H1 (cell line): Measurements from ENCODE around the gene IDI1. TPM values are rescaled to one million over a fixed set of nuclear protein-coding genes. Genes with fewer than 3 reads are reported as not detected.

Experiments used
- CTCF ChIA-PET: fragments of 300-600 bp; sonication (Branson Sonifier 250); formaldehyde crosslinking; loops from one replicate; lab custom pipeline; 2021; ENCODE audit not compliant: partially characterized antibody; lab: Charles Lee
- POLR2A ChIA-PET: fragments of 300-600 bp; sonication (Branson Sonifier 250); formaldehyde crosslinking; loops from one replicate; lab custom pipeline; 2021; ENCODE audit warnings: inconsistent platforms; ENCODE audit not compliant: partially characterized antibody; lab: Charles Lee
- DNase-seq, 2 experiments: peaks; one replicate each; pipeline versions ENCODE4 v3.0.0 to v3.0.0-alpha.2; 2010 to 2022; ENCODE audit warnings: low spot score in 2 of 2, low read depth in 1 of 2, mixed read lengths in 1 of 2
- FAIRE-seq: peaks from 2 replicates; lab custom pipeline; 2011; peaks lifted over from hg19 to GRCh38; lab: Jason Lieb, UNC
- H2AFZ ChIP-seq: 2 replicates; pipeline ENCODE4 v1.8.1; 2012; ENCODE audit warnings: low read length, inconsistent platforms
- H2AK5ac ChIP-seq: 2 replicates; pipeline ENCODE4 v1.6.1; 2013; ENCODE audit warnings: low read depth, low read length
- H2BK120ac ChIP-seq: replicated peaks from 2 replicates; pipeline ENCODE3; 2013; ENCODE audit warnings: low read depth, low read length, inconsistent platforms
- H2BK12ac ChIP-seq: 2 replicates; pipeline ENCODE4 v1.6.1; 2013; ENCODE audit warnings: low read depth, low read length
- H2BK15ac ChIP-seq: 2 replicates; pipeline ENCODE4 v1.6.1; 2013; ENCODE audit warnings: low read length
- H2BK20ac ChIP-seq: 2 replicates; pipeline ENCODE4 v1.6.1; 2013; ENCODE audit warnings: low read length
- H2BK5ac ChIP-seq: 2 replicates; pipeline ENCODE4 v1.6.1; 2013; ENCODE audit warnings: low read depth, low read length
- H3K14ac ChIP-seq: 2 replicates; pipeline ENCODE4 v1.6.1; 2013; ENCODE audit warnings: inconsistent platforms; ENCODE audit not compliant: insufficient read length
- H3K18ac ChIP-seq: 2 replicates; pipeline ENCODE4 v1.6.1; 2013; ENCODE audit warnings: low read length; ENCODE audit errors: extremely low read depth
- H3K23ac ChIP-seq: 2 replicates; pipeline ENCODE4 v1.6.1; 2013; ENCODE audit warnings: inconsistent platforms; ENCODE audit not compliant: insufficient read length
- H3K23me2 ChIP-seq: 2 replicates; pipeline ENCODE4 v1.6.1; 2013; ENCODE audit warnings: low read depth, low read length
- H3K27ac ChIP-seq: 2 replicates; pipeline ENCODE4 v1.6.1; 2011; ENCODE audit warnings: low read depth, low read length, inconsistent platforms
- H3K27me3 ChIP-seq, 4 experiments: replicated peaks in 1 of 4; 1 replicate in 1 of 4; 2 replicates in 3 of 4; pipeline versions ENCODE4 v1.6.1 to v1.8.1; 2011 to 2013; ENCODE audit warnings: low read length in 3 of 4, mild to moderate bottlenecking in 3 of 4, inconsistent platforms in 2 of 4, mixed read lengths in 2 of 4, moderate library complexity in 1 of 4; ENCODE audit not compliant: control insufficient read depth in 3 of 4, insufficient read depth in 3 of 4; ENCODE audit errors: extremely low read depth in 1 of 4
- H3K36me3 ChIP-seq, 4 experiments: 2 replicates each; pipeline versions ENCODE4 v1.6.1 to v1.8.1; 2011 to 2013; ENCODE audit warnings: mild to moderate bottlenecking in 4 of 4, low read length in 3 of 4, moderate library complexity in 2 of 4, control low read depth in 1 of 4, inconsistent platforms in 1 of 4; ENCODE audit not compliant: insufficient read depth in 4 of 4, control insufficient read depth in 2 of 4
- H3K4ac ChIP-seq: replicated peaks from 2 replicates; pipeline ENCODE3; 2013; ENCODE audit warnings: low read length, low read depth, mixed read lengths, inconsistent platforms; ENCODE audit not compliant: insufficient read length
- H3K4me1 ChIP-seq, 4 experiments: replicated peaks in 1 of 4; 1 replicate in 1 of 4; 2 replicates in 3 of 4; pipeline versions ENCODE4 v1.6.1 to v1.8.1; 2011 to 2013; ENCODE audit warnings: low read length in 3 of 4, inconsistent platforms in 2 of 4, mixed read lengths in 1 of 4; ENCODE audit not compliant: insufficient read depth in 4 of 4, control insufficient read depth in 3 of 4
- H3K4me2 ChIP-seq, 2 experiments: 2 replicates each; pipeline versions ENCODE4 v1.6.1 to v1.8.1; 2011 to 2013; ENCODE audit warnings: low read depth in 2 of 2, low read length in 2 of 2, control low read depth in 1 of 2, inconsistent platforms in 1 of 2, mild to moderate bottlenecking in 1 of 2; ENCODE audit not compliant: insufficient read depth in 1 of 2
- H3K4me3 ChIP-seq, 4 experiments: fragments of 200-600, 300-600 bp in 1 of 4; sonication (generic), shearing (Covaris generic), sonication (Bioruptor Twin) in 1 of 4; 2 replicates each; pipeline versions ENCODE4 v1.5.1 to v1.8.1; 2011 to 2016; ENCODE audit warnings: low read length in 4 of 4, low read depth in 3 of 4, control low read depth in 2 of 4, inconsistent platforms in 2 of 4, mild to moderate bottlenecking in 2 of 4, mixed read lengths in 1 of 4, moderate library complexity in 1 of 4; ENCODE audit not compliant: insufficient read depth in 2 of 4; ENCODE audit errors: extremely low read depth in 1 of 4
- H3K56ac ChIP-seq: replicated peaks from 2 replicates; pipeline ENCODE3; 2013; ENCODE audit warnings: low read depth, mild to moderate bottlenecking, mixed read lengths, low read length, inconsistent platforms; ENCODE audit not compliant: insufficient read length
- H3K79me1 ChIP-seq: 2 replicates; pipeline ENCODE4 v1.6.1; 2013; ENCODE audit warnings: low read depth, low read length, control low read depth
- H3K79me2 ChIP-seq, 2 experiments: 2 replicates each; pipeline versions ENCODE4 v1.6.1 to v1.8.1; 2012 to 2013; ENCODE audit warnings: low read length in 2 of 2, mild to moderate bottlenecking in 2 of 2, inconsistent platforms in 1 of 2; ENCODE audit not compliant: insufficient read depth in 2 of 2, control insufficient read depth in 1 of 2
- H3K9ac ChIP-seq, 4 experiments: replicated peaks in 1 of 4; 1 replicate in 1 of 4; 2 replicates in 3 of 4; pipeline versions ENCODE4 v1.6.1 to v1.8.1; 2011 to 2013; ENCODE audit warnings: low read depth in 3 of 4, low read length in 3 of 4, control low read depth in 2 of 4, mild to moderate bottlenecking in 2 of 4, moderate library complexity in 2 of 4, inconsistent platforms in 1 of 4; ENCODE audit errors: extremely low read depth in 1 of 4
- H3K9me3 ChIP-seq, 2 experiments: 2 replicates each; pipeline versions ENCODE4 v1.6.1 to v1.8.1; 2012 to 2013; ENCODE audit warnings: mild to moderate bottlenecking in 2 of 2, moderate library complexity in 2 of 2, control low read depth in 1 of 2, inconsistent platforms in 1 of 2, low read depth in 1 of 2, low read length in 1 of 2, mixed read lengths in 1 of 2; ENCODE audit not compliant: insufficient read depth in 2 of 2
- H4K20me1 ChIP-seq, 2 experiments: replicated peaks in 1 of 2; 2 replicates each; pipeline versions ENCODE3 to v1.8.1; 2011 to 2013; ENCODE audit warnings: inconsistent platforms in 2 of 2, low read length in 2 of 2, mild to moderate bottlenecking in 1 of 2; ENCODE audit not compliant: insufficient read depth in 2 of 2, control insufficient read depth in 1 of 2
- H4K5ac ChIP-seq: 2 replicates; pipeline ENCODE4 v1.6.1; 2013; ENCODE audit warnings: low read length, low read depth, mixed read lengths, inconsistent platforms; ENCODE audit not compliant: insufficient read length
- H4K8ac ChIP-seq: 2 replicates; pipeline ENCODE4 v1.8.0; 2013; ENCODE audit warnings: mild to moderate bottlenecking, moderate library complexity, low read length, inconsistent platforms; ENCODE audit not compliant: insufficient read depth; ENCODE audit errors: extremely low read depth
- H4K91ac ChIP-seq: replicated peaks from 2 replicates; pipeline ENCODE3; 2013; ENCODE audit warnings: low read length, mixed read lengths, inconsistent platforms; ENCODE audit not compliant: insufficient read length
- E2F6 ChIP-seq: IDR thresholded peaks from 2 replicates; pipeline ENCODE4 v1.6.1; 2012; ENCODE audit warnings: inconsistent platforms
- POLR2AphosphoS5 ChIP-seq: IDR thresholded peaks from 2 replicates; pipeline ENCODE4 v1.6.1; 2011; ENCODE audit warnings: low read depth, low read length
- RNF2 ChIP-seq: fragments of 200-900, 300-1000 bp; sonication (generic); IDR thresholded peaks from 2 replicates; pipeline ENCODE4 v1.7.1; 2016; ENCODE audit warnings: borderline replicate concordance, low read depth, mild to moderate bottlenecking, antibody characterized with exemption, low read length; ENCODE audit not compliant: poor library complexity, severe bottlenecking; ENCODE audit errors: missing control alignments
- SAP30 ChIP-seq: fragments of 300-600 bp; sonication (generic); IDR thresholded peaks from 2 replicates; pipeline ENCODE4 v1.7.1; 2012; ENCODE audit warnings: low read length, moderate library complexity, mild to moderate bottlenecking, inconsistent platforms; ENCODE audit not compliant: insufficient read depth, insufficient replicate concordance
- WGBS, 2 experiments: shearing (Covaris generic) in 1 of 2; methylation state at CpG; one replicate each; pipeline versions ENCODE4 v1.1.6 to v1.1.7; 2013 to 2015; ENCODE audit warnings: low lambda C conversion rate in 2 of 2, mixed read lengths in 2 of 2, inconsistent platforms in 1 of 2, low coverage in 1 of 2, missing lambda C conversion rate in 1 of 2; ENCODE audit not compliant: insufficient replicate concordance in 2 of 2, insufficient coverage in 1 of 2, insufficient read length in 1 of 2; ENCODE audit errors: extremely low coverage in 1 of 2, missing lambda C conversion rate in 1 of 2; 5-methylcytosine and 5-hydroxymethylcytosine counted together
- polyA plus RNA-seq, 7 experiments: library from polyadenylated mRNA; depleted of rRNA in 3 of 7; stranded (reverse) in 5 of 7; unstranded in 2 of 7; fragments of >200 nt in 5 of 7; fragments of 200-250 nt in 2 of 7; gene quantifications; 1 replicate in 5 of 7; 2 replicates in 1 of 7; 4 replicates in 1 of 7; pipeline versions ENCODE4 v1.2.1 to v1.2.3, GENCODE V29; 2011 to 2013; ENCODE audit warnings: missing spikeins in 2 of 7, mixed read lengths in 2 of 7
- total RNA-seq: library from RNA; stranded (reverse); fragmentation: NEBNext Ultra II Directional; extraction: Animal tissue kit (Norgen Biotek cat#: 25700); gene quantifications from 2 replicates; pipeline ENCODE4 v1.2.1, GENCODE V29; 2021

IDI1 gene
- total and polyA plus RNA-seq, 2 of the 8 experiments (the other 6 are each of a cell fraction or from before 2014, with no cell fraction given), result 35.3 to 56.6 TPM

- Histone ChIP-seq H3K27me3 (no peaks in the 10 kb centered on the region), H3K79me1 (no peaks in the 10 kb centered on the region; the same call in 1 of the 2 replicates), H2BK12ac (no peak overlapping the region), H3K79me2 (no peaks in the 10 kb centered on the region), H3K23me2 (no peaks in the 10 kb centered on the region), H4K5ac (no peak overlapping the region), H2BK15ac (no peak overlapping the region), H2AFZ (no peak overlapping the region), H3K56ac (no peak overlapping the region), H2BK120ac (no peak overlapping the region), H4K8ac (no peak overlapping the region), H3K18ac (no peak overlapping the region), H3K27ac (no peak overlapping the region), H2BK20ac (no peak overlapping the region), H3K9me3 (no peaks in the 10 kb centered on the region), H3K36me3 (peaks cover 47 to 80% (median 73%) of the 10 kb centered on the region in 4 experiments), H2AK5ac (no peak overlapping the region), H3K4me2 (no peak overlapping the region), H3K4ac (no peak overlapping the region), H2BK5ac (no peak overlapping the region)
- DNase-seq, result no peak
- 92% methylated on average over 11 of the region's 11 CpGs; no CpG with 5 or more reads in 1 of the 2 experiments for WGBS, 2 experiments
- POLR2A ChIA-PET, result interaction anchor here (1.4 to 4.9 kb wide), 3 partner anchors 12 to 33 kb away, joined by 5 to 20 read pairs (median 5); partner anchors contain the start of gene IDI1
- FAIRE-seq, result no peak
- TF ChIP-seq SAP30 (no peak), RNF2 (no peak), E2F6 (no peak), POLR2AphosphoS5 (no peak)
- TF ChIP-seq, all 59 proteins: peak for 0
- H4K20me1 ChIP-seq, result peaks cover 0 to 10% of the 10 kb centered on the region in 2 experiments
- CTCF ChIA-PET, result no interaction called here
- H4K91ac ChIP-seq, result no peak overlapping the region
- H3K4me3 ChIP-seq, result no peak overlapping the region
- H3K14ac ChIP-seq, result no peak overlapping the region
- no peaks in the 10 kb centered on the region for H3K4me1 ChIP-seq
- H3K23ac ChIP-seq, result no peak overlapping the region
- H3K9ac ChIP-seq, result no peak overlapping the region
These were observed 33.2 kb downstream of the IDI1 start for GRCh38 chr10:1015688-1016087.
